GM18868 (cell line): Measurements from ENCODE around the gene KCNE4.
A peak's percentile ranks its signal among the peaks of the same experiment; 100 is the strongest.

Source experiments
- ATAC-seq: cut with Tn5 transposase; IDR thresholded peaks from one replicate; pipeline ENCODE4 v1.9.1; 2021; ENCODE audit warnings: mild to moderate bottlenecking, moderate library complexity; ENCODE audit not compliant: unreplicated experiment

KCNE4 gene

GRCh38 chr2:223040527-223040926 is 11.5 kb upstream of the KCNE4 start:
- ATAC-seq = no peak

- ATAC-seq = peak; percentile 51
Measured at GRCh38 chr2:223041527-223042109, 10.4 kb upstream of the KCNE4 start.

GRCh38 chr2:223042284-223042683 is 9.7 kb upstream of the KCNE4 start:
- ATAC-seq = no peak

GRCh38 chr2:223042704-223043118 is 9.3 kb upstream of the KCNE4 start:
- no peak for ATAC-seq

GRCh38 chr2:223043164-223043941 is 8.6 kb upstream of the KCNE4 start:
- no peak for ATAC-seq

- no peak for ATAC-seq
Measured at GRCh38 chr2:223044092-223044836, 7.7 kb upstream of the KCNE4 start.

GRCh38 chr2:223044916-223045700 is 6.9 kb upstream of the KCNE4 start:
- no peak for ATAC-seq

GRCh38 chr2:223046470-223047040 is 5.4 kb upstream of the KCNE4 start:
- no peak for ATAC-seq

GRCh38 chr2:223047260-223047761 is 4.7 kb upstream of the KCNE4 start:
- ATAC-seq = no peak

- ATAC-seq = peak; percentile 60
Measured at GRCh38 chr2:223048519-223048918, 3.5 kb upstream of the KCNE4 start.

- ATAC-seq = no peak
Measured at GRCh38 chr2:223049356-223049755, 2.6 kb upstream of the KCNE4 start.

- no peak for ATAC-seq
Measured at GRCh38 chr2:223050188-223050587, 1.8 kb upstream of the KCNE4 start.

GRCh38 chr2:223050900-223051504 is 988 bp upstream of the KCNE4 start:
- no peak for ATAC-seq

- ATAC-seq = no peak
Measured at GRCh38 chr2:223052548-223053483, 826 bp downstream of the KCNE4 start.

- ATAC-seq = no peak
Measured at GRCh38 chr2:223053484-223054192, 1.6 kb downstream of the KCNE4 start.

GRCh38 chr2:223054193-223054781 is 2.3 kb downstream of the KCNE4 start:
- ATAC-seq = no peak

- ATAC-seq = no peak
Measured at GRCh38 chr2:223055140-223055539, 3.1 kb downstream of the KCNE4 start.

GRCh38 chr2:223055836-223056235 is 3.8 kb downstream of the KCNE4 start:
- ATAC-seq = no peak
